Measurements from ENCODE around the gene B2M. TPM values are rescaled to one million over a fixed set of nuclear protein-coding genes. Genes with fewer than 3 reads are reported as not detected.

Gene B2M
- total RNA-seq, 1 donor from 2014 or later: 808 TPM

DNA sequence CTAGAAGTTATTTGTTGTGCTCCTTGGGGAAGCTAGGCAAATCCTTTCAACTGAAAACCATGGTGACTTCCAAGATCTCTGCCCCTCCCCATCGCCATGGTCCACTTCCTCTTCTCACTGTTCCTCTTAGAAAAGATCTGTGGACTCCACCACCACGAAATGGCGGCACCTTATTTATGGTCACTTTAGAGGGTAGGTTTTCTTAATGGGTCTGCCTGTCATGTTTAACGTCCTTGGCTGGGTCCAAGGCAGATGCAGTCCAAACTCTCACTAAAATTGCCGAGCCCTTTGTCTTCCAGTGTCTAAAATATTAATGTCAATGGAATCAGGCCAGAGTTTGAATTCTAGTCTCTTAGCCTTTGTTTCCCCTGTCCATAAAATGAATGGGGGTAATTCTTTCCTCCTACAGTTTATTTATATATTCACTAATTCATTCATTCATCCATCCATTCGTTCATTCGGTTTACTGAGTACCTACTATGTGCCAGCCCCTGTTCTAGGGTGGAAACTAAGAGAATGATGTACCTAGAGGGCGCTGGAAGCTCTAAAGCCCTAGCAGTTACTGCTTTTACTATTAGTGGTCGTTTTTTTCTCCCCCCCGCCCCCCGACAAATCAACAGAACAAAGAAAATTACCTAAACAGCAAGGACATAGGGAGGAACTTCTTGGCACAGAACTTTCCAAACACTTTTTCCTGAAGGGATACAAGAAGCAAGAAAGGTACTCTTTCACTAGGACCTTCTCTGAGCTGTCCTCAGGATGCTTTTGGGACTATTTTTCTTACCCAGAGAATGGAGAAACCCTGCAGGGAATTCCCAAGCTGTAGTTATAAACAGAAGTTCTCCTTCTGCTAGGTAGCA lies 851 bp upstream of the B2M start:
- TF ChIP-seq, protein P1, sequence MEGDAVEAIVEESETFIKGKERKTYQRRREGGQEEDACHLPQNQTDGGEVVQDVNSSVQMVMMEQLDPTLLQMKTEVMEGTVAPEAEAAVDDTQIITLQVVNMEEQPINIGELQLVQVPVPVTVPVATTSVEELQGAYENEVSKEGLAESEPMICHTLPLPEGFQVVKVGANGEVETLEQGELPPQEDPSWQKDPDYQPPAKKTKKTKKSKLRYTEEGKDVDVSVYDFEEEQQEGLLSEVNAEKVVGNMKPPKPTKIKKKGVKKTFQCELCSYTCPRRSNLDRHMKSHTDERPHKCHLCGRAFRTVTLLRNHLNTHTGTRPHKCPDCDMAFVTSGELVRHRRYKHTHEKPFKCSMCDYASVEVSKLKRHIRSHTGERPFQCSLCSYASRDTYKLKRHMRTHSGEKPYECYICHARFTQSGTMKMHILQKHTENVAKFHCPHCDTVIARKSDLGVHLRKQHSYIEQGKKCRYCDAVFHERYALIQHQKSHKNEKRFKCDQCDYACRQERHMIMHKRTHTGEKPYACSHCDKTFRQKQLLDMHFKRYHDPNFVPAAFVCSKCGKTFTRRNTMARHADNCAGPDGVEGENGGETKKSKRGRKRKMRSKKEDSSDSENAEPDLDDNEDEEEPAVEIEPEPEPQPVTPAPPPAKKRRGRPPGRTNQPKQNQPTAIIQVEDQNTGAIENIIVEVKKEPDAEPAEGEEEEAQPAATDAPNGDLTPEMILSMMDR (IDR thresholded peaks at IDR 0.05; ENCODE audit: insufficient read depth, low read length, severe bottlenecking): peak; percentile 16

DNA sequence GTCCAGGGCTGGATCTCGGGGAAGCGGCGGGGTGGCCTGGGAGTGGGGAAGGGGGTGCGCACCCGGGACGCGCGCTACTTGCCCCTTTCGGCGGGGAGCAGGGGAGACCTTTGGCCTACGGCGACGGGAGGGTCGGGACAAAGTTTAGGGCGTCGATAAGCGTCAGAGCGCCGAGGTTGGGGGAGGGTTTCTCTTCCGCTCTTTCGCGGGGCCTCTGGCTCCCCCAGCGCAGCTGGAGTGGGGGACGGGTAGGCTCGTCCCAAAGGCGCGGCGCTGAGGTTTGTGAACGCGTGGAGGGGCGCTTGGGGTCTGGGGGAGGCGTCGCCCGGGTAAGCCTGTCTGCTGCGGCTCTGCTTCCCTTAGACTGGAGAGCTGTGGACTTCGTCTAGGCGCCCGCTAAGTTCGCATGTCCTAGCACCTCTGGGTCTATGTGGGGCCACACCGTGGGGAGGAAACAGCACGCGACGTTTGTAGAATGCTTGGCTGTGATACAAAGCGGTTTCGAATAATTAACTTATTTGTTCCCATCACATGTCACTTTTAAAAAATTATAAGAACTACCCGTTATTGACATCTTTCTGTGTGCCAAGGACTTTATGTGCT lies 527 bp downstream of the B2M start:
- TF ChIP-seq, protein P1 (IDR thresholded peaks at IDR 0.05; ENCODE audit: insufficient read depth, low read length, severe bottlenecking): no peak
- Histone ChIP-seq H3K36me3 (ENCODE audit: control insufficient read depth, insufficient read depth, low read length) (peaks cover 11% of the 10 kb centered on the region), H3K27me3 (ENCODE audit: control insufficient read depth, insufficient read depth, low read length) (no peaks in the 10 kb centered on the region), H3K4me3 (ENCODE audit: low read depth, low read length) (peak overlapping the region; percentile 87)
- DNase-seq (ENCODE audit: low read depth) (peak; percentile 20), FAIRE-seq (no peak)

More for the DNA sequence above, 851 bp upstream of the B2M start:
- Histone ChIP-seq H3K4me3 (ENCODE audit: low read depth, low read length) (peak overlapping the region; percentile 87), H3K36me3 (ENCODE audit: control insufficient read depth, insufficient read depth, low read length) (peaks cover 2% of the 10 kb centered on the region), H3K27me3 (ENCODE audit: control insufficient read depth, insufficient read depth, low read length) (no peaks in the 10 kb centered on the region)
- DNase-seq (ENCODE audit: low read depth) (no peak), FAIRE-seq (no peak)

DNA sequence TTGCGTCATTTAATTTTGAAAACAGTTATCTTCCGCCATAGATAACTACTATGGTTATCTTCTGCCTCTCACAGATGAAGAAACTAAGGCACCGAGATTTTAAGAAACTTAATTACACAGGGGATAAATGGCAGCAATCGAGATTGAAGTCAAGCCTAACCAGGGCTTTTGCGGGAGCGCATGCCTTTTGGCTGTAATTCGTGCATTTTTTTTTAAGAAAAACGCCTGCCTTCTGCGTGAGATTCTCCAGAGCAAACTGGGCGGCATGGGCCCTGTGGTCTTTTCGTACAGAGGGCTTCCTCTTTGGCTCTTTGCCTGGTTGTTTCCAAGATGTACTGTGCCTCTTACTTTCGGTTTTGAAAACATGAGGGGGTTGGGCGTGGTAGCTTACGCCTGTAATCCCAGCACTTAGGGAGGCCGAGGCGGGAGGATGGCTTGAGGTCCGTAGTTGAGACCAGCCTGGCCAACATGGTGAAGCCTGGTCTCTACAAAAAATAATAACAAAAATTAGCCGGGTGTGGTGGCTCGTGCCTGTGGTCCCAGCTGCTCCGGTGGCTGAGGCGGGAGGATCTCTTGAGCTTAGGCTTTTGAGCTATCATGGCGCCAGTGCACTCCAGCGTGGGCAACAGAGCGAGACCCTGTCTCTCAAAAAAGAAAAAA lies 1.2 kb downstream of the B2M start:
- DNase-seq (ENCODE audit: low read depth): peak; percentile 63
- H3K27me3 ChIP-seq (ENCODE audit: control insufficient read depth, insufficient read depth, low read length): no peaks in the 10 kb centered on the region
- peak overlapping the region; percentile 87 for H3K4me3 ChIP-seq (ENCODE audit: low read depth, low read length)
- TF ChIP-seq, protein P1 (IDR thresholded peaks at IDR 0.05; ENCODE audit: insufficient read depth, low read length, severe bottlenecking): no peak
- H3K36me3 ChIP-seq (ENCODE audit: control insufficient read depth, insufficient read depth, low read length): peaks cover 13% of the 10 kb centered on the region
- FAIRE-seq: no peak

- DNase-seq (ENCODE audit: low read depth) (peak; percentile 41), FAIRE-seq (no peak)
- H3K36me3 ChIP-seq (ENCODE audit: control insufficient read depth, insufficient read depth, low read length): peaks cover 13% of the 10 kb centered on the region
- H3K4me3 ChIP-seq (ENCODE audit: low read depth, low read length): peak overlapping the region; percentile 87
- H3K27me3 ChIP-seq (ENCODE audit: control insufficient read depth, insufficient read depth, low read length): no peaks in the 10 kb centered on the region
- TF ChIP-seq, protein P1 (IDR thresholded peaks at IDR 0.05; ENCODE audit: insufficient read depth, low read length, severe bottlenecking): peak; percentile 18
Observed at GRCh38 chr15:44713006-44713966, 2.0 kb downstream of the B2M start.

DNA sequence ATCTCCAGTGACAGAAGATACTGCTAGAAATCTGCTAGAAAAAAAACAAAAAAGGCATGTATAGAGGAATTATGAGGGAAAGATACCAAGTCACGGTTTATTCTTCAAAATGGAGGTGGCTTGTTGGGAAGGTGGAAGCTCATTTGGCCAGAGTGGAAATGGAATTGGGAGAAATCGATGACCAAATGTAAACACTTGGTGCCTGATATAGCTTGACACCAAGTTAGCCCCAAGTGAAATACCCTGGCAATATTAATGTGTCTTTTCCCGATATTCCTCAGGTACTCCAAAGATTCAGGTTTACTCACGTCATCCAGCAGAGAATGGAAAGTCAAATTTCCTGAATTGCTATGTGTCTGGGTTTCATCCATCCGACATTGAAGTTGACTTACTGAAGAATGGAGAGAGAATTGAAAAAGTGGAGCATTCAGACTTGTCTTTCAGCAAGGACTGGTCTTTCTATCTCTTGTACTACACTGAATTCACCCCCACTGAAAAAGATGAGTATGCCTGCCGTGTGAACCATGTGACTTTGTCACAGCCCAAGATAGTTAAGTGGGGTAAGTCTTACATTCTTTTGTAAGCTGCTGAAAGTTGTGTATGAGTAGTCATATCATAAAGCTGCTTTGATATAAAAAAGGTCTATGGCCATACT lies 4.0 kb downstream of the B2M start:
- TF ChIP-seq, protein P1 (IDR thresholded peaks at IDR 0.05; ENCODE audit: insufficient read depth, low read length, severe bottlenecking): no peak
- DNase-seq (ENCODE audit: low read depth): no peak
- Histone ChIP-seq H3K36me3 (ENCODE audit: control insufficient read depth, insufficient read depth, low read length) (peaks cover 13% of the 10 kb centered on the region), H3K4me3 (ENCODE audit: low read depth, low read length) (no peak overlapping the region), H3K27me3 (ENCODE audit: control insufficient read depth, insufficient read depth, low read length) (no peaks in the 10 kb centered on the region)
- FAIRE-seq: no peak
